Measurements from ENCODE around the gene TOR1B.

Gene TOR1B

GRCh38 chr9:129777769-129778130 is 25.2 kb upstream of the TOR1B start:
- no peak overlapping the region for H3K27ac ChIP-seq (ENCODE audit: low read length)
- no peaks in the 10 kb centered on the region for H3K36me3 ChIP-seq (replicated peaks; ENCODE audit: insufficient read depth, low read length)
- no peak overlapping the region for H2AFZ ChIP-seq (ENCODE audit: low read length)
- H3K9ac ChIP-seq (ENCODE audit: low read length): no peak overlapping the region
- H4K20me1 ChIP-seq (ENCODE audit: insufficient read depth, low read length): no peaks in the 10 kb centered on the region
- H3K9me2 ChIP-seq (replicated peaks; ENCODE audit: insufficient read depth, low read length): no peaks in the 10 kb centered on the region
- DNase-seq: no peak
- TF ChIP-seq, protein P1, sequence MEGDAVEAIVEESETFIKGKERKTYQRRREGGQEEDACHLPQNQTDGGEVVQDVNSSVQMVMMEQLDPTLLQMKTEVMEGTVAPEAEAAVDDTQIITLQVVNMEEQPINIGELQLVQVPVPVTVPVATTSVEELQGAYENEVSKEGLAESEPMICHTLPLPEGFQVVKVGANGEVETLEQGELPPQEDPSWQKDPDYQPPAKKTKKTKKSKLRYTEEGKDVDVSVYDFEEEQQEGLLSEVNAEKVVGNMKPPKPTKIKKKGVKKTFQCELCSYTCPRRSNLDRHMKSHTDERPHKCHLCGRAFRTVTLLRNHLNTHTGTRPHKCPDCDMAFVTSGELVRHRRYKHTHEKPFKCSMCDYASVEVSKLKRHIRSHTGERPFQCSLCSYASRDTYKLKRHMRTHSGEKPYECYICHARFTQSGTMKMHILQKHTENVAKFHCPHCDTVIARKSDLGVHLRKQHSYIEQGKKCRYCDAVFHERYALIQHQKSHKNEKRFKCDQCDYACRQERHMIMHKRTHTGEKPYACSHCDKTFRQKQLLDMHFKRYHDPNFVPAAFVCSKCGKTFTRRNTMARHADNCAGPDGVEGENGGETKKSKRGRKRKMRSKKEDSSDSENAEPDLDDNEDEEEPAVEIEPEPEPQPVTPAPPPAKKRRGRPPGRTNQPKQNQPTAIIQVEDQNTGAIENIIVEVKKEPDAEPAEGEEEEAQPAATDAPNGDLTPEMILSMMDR (IDR thresholded peaks at IDR 0.05; ENCODE audit: low read length): no peak
- no peak for TF ChIP-seq EZH2 (optimal IDR thresholded peaks at IDR 0.05; ENCODE audit: low read depth, low read length)
- H3K4me3 ChIP-seq (ENCODE audit: low read length): no peak overlapping the region
- H3K9me3 ChIP-seq (replicated peaks; ENCODE audit: insufficient read depth, low read length): no peaks in the 10 kb centered on the region
- H3K79me2 ChIP-seq (ENCODE audit: low read length): no peaks in the 10 kb centered on the region
- H3K4me1 ChIP-seq (ENCODE audit: low read length): no peaks in the 10 kb centered on the region
- no peak overlapping the region for H3K4me2 ChIP-seq (ENCODE audit: low read depth, low read length)
- H3F3A ChIP-seq (ENCODE audit: insufficient read depth, low read length): no peaks in the 10 kb centered on the region
- peaks cover 77% of the 10 kb centered on the region for H3K27me3 ChIP-seq (replicated peaks; ENCODE audit: insufficient read depth, low read length)

DNA sequence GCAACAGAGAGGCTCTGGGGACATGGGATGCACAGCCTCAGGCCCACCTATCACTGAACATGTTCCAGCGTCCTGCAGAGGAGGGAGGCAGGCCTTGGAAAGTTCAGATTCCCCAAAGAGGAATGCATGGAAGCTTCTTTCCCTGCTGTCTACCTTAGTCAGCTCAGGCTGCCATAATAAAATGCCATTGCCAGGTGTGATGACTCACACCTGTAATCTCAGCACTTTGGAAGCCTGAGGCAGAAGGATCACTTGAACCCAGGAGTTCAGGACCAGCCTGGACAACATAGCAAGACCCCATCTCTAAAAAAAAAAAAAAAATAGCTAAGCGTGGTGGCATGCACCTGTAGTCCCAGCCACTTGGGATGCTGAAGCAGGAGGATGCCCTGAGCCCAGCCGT is 24.5 kb upstream of the TOR1B start:
- Histone ChIP-seq H3K27ac (ENCODE audit: low read length) (no peak overlapping the region), H3K9me2 (replicated peaks; ENCODE audit: insufficient read depth, low read length) (no peaks in the 10 kb centered on the region), H3K4me2 (ENCODE audit: low read depth, low read length) (no peak overlapping the region), H3K4me3 (ENCODE audit: low read length) (no peak overlapping the region), H4K20me1 (ENCODE audit: insufficient read depth, low read length) (no peaks in the 10 kb centered on the region), H3K9me3 (replicated peaks; ENCODE audit: insufficient read depth, low read length) (no peaks in the 10 kb centered on the region), H3K27me3 (replicated peaks; ENCODE audit: insufficient read depth, low read length) (peaks cover 77% of the 10 kb centered on the region), H3F3A (ENCODE audit: insufficient read depth, low read length) (no peaks in the 10 kb centered on the region), H3K4me1 (ENCODE audit: low read length) (no peaks in the 10 kb centered on the region), H3K79me2 (ENCODE audit: low read length) (no peaks in the 10 kb centered on the region), H3K9ac (ENCODE audit: low read length) (no peak overlapping the region), H2AFZ (ENCODE audit: low read length) (no peak overlapping the region), H3K36me3 (replicated peaks; ENCODE audit: insufficient read depth, low read length) (no peaks in the 10 kb centered on the region)
- no peak for TF ChIP-seq EZH2 (optimal IDR thresholded peaks at IDR 0.05; ENCODE audit: low read depth, low read length)
- TF ChIP-seq, protein P1 (IDR thresholded peaks at IDR 0.05; ENCODE audit: low read length): no peak
- no peak for DNase-seq

GRCh38 chr9:129779560-129780190 is 23.3 kb upstream of the TOR1B start:
- H3K36me3 ChIP-seq (replicated peaks; ENCODE audit: insufficient read depth, low read length): no peaks in the 10 kb centered on the region
- TF ChIP-seq EZH2phosphoT487 (IDR thresholded peaks at IDR 0.05; ENCODE audit: low read length) (no peak), EZH2 (optimal IDR thresholded peaks at IDR 0.05; ENCODE audit: low read depth, low read length) (no peak)
- TF ChIP-seq, protein P1 (IDR thresholded peaks at IDR 0.05; ENCODE audit: low read length): no peak
- H4K20me1 ChIP-seq (ENCODE audit: insufficient read depth, low read length): no peaks in the 10 kb centered on the region
- H3K9me3 ChIP-seq (replicated peaks; ENCODE audit: insufficient read depth, low read length): no peaks in the 10 kb centered on the region
- H3K9ac ChIP-seq (ENCODE audit: low read length): no peak overlapping the region
- H2AFZ ChIP-seq (ENCODE audit: low read length): no peak overlapping the region
- peaks cover 78% of the 10 kb centered on the region for H3K27me3 ChIP-seq (replicated peaks; ENCODE audit: insufficient read depth, low read length)
- H3K4me1 ChIP-seq (ENCODE audit: low read length): no peaks in the 10 kb centered on the region
- no peaks in the 10 kb centered on the region for H3K79me2 ChIP-seq (ENCODE audit: low read length)
- no peak overlapping the region for H3K4me3 ChIP-seq (ENCODE audit: low read length)
- no peak overlapping the region for H3K27ac ChIP-seq (ENCODE audit: low read length)
- no peak overlapping the region for H3K4me2 ChIP-seq (ENCODE audit: low read depth, low read length)
- H3K9me2 ChIP-seq (replicated peaks; ENCODE audit: insufficient read depth, low read length): no peaks in the 10 kb centered on the region
- no peak for DNase-seq
- no peaks in the 10 kb centered on the region for H3F3A ChIP-seq (ENCODE audit: insufficient read depth, low read length)

Data from MM.1S (cell line).